ENCODE measurements around the gene CEACAM6.
A peak's percentile ranks its signal among the peaks of the same experiment; 100 is the strongest.

CEACAM6 gene

GRCh38 chr19:41799444-41800000 is 44.2 kb downstream of the CEACAM6 start:
- no peak for DNase-seq

- no peak for DNase-seq
Observed at GRCh38 chr19:41801031-41801430, 45.7 kb downstream of the CEACAM6 start.

- DNase-seq: no peak
Observed at GRCh38 chr19:41801792-41802211, 46.5 kb downstream of the CEACAM6 start.

GRCh38 chr19:41802770-41803169 is 47.4 kb downstream of the CEACAM6 start:
- no peak for DNase-seq

GRCh38 chr19:41804336-41804735 is 49.0 kb downstream of the CEACAM6 start:
- no peak for DNase-seq

- DNase-seq: no peak
Observed at GRCh38 chr19:41807176-41807575, 51.8 kb downstream of the CEACAM6 start.

GRCh38 chr19:41808663-41809566 is 53.6 kb downstream of the CEACAM6 start:
- DNase-seq: no peak

GRCh38 chr19:41810301-41810700 is 55.0 kb downstream of the CEACAM6 start:
- no peak for DNase-seq

GRCh38 chr19:41811036-41811435 is 55.7 kb downstream of the CEACAM6 start:
- no peak for DNase-seq

- DNase-seq: no peak
Observed at GRCh38 chr19:41811981-41812380, 56.7 kb downstream of the CEACAM6 start.

GRCh38 chr19:41813911-41814310 is 58.6 kb downstream of the CEACAM6 start:
- no peak for DNase-seq

GRCh38 chr19:41815301-41815700 is 60.0 kb downstream of the CEACAM6 start:
- DNase-seq: no peak

- DNase-seq: no peak
Observed at GRCh38 chr19:41816761-41817160, 61.4 kb downstream of the CEACAM6 start.

- DNase-seq: peak; percentile 75 to 76
Observed at GRCh38 chr19:41821003-41821735, 65.8 kb downstream of the CEACAM6 start.

All from NCI-H2081 (cell line).